Smooth muscle cell of the brain vasculature (primary cell): Measurements from ENCODE around the gene ZAP70.

Experiments used
- DNase-seq: peaks from one replicate; pipeline ENCODE4 v3.0.0-alpha.2; 2012; ENCODE audit warnings: low read depth, low spot score

The ZAP70 gene

GRCh38 chr2:97716695-97717612 is 3.6 kb downstream of the ZAP70 start:
- no peak for DNase-seq

- DNase-seq, result no peak
Observed at GRCh38 chr2:97717613-97717995, 4.2 kb downstream of the ZAP70 start.

GRCh38 chr2:97718051-97718882 is 4.9 kb downstream of the ZAP70 start:
- no peak for DNase-seq

GRCh38 chr2:97718942-97719341 is 5.6 kb downstream of the ZAP70 start:
- no peak for DNase-seq

GRCh38 chr2:97719362-97720155 is 6.2 kb downstream of the ZAP70 start:
- no peak for DNase-seq

GRCh38 chr2:97720746-97721145 is 7.4 kb downstream of the ZAP70 start:
- DNase-seq, result no peak

GRCh38 chr2:97722227-97722626 is 8.9 kb downstream of the ZAP70 start:
- no peak for DNase-seq

GRCh38 chr2:97723156-97724072 is 10.0 kb downstream of the ZAP70 start:
- no peak for DNase-seq

- no peak for DNase-seq
Observed at GRCh38 chr2:97724073-97724410, 10.7 kb downstream of the ZAP70 start.

- DNase-seq, result no peak
Observed at GRCh38 chr2:97724501-97724900, 11.1 kb downstream of the ZAP70 start.

- DNase-seq, result no peak
Observed at GRCh38 chr2:97724946-97725688, 11.7 kb downstream of the ZAP70 start.

- no peak for DNase-seq
Observed at GRCh38 chr2:97726261-97727064, 13.1 kb downstream of the ZAP70 start.

GRCh38 chr2:97727296-97727695 is 13.9 kb downstream of the ZAP70 start:
- no peak for DNase-seq

- DNase-seq, result no peak
Observed at GRCh38 chr2:97728091-97728731, 14.8 kb downstream of the ZAP70 start.

- no peak for DNase-seq
Observed at GRCh38 chr2:97730245-97730644, 16.9 kb downstream of the ZAP70 start.

- no peak for DNase-seq
Observed at GRCh38 chr2:97731274-97732020, 18.1 kb downstream of the ZAP70 start.

GRCh38 chr2:97732436-97733340 is 19.3 kb downstream of the ZAP70 start:
- DNase-seq, result no peak
